GM21367 (cell line): ENCODE results near the gene PTPRN2.
"Not testable (repeated sequence)": the region's sequence is repeated elsewhere in the genome, so short reads cannot be mapped to it uniquely, and the experiment has no call there.

Experiments used
- ATAC-seq: cut with Tn5 transposase; IDR thresholded peaks from one replicate; pipeline ENCODE4 v1.9.1; 2021; ENCODE audit not compliant: unreplicated experiment

The PTPRN2 gene

GRCh38 chr7:158391141-158391540, 196.5 kb downstream of the PTPRN2 start:
- ATAC-seq: no peak

- ATAC-seq: no peak
Measured at GRCh38 chr7:158390460-158390859, 197.2 kb downstream of the PTPRN2 start.

- no peak for ATAC-seq
Measured at GRCh38 chr7:158389514-158390425, 197.9 kb downstream of the PTPRN2 start.

- no peak for ATAC-seq
Measured at GRCh38 chr7:158388928-158389327, 198.7 kb downstream of the PTPRN2 start.

- ATAC-seq: no peak
Measured at GRCh38 chr7:158388072-158388471, 199.6 kb downstream of the PTPRN2 start.

GRCh38 chr7:158387546-158387891, 200.1 kb downstream of the PTPRN2 start:
- no peak for ATAC-seq

- no peak for ATAC-seq
Measured at GRCh38 chr7:158386866-158387545, 200.6 kb downstream of the PTPRN2 start.

GRCh38 chr7:158386355-158386618, 201.3 kb downstream of the PTPRN2 start:
- ATAC-seq: no peak

- not testable (repeated sequence) for ATAC-seq
Measured at GRCh38 chr7:158385496-158386354, 201.9 kb downstream of the PTPRN2 start.

GRCh38 chr7:158384746-158385145, 202.9 kb downstream of the PTPRN2 start:
- ATAC-seq: no peak

- no peak for ATAC-seq
Measured at GRCh38 chr7:158383665-158384064, 204.0 kb downstream of the PTPRN2 start.

- ATAC-seq: no peak
Measured at GRCh38 chr7:158382363-158383254, 205.0 kb downstream of the PTPRN2 start.

- no peak for ATAC-seq
Measured at GRCh38 chr7:158381956-158382355, 205.7 kb downstream of the PTPRN2 start.

GRCh38 chr7:158378978-158379377, 208.6 kb downstream of the PTPRN2 start:
- no peak for ATAC-seq

- ATAC-seq: no peak
Measured at GRCh38 chr7:158377800-158378623, 209.6 kb downstream of the PTPRN2 start.

- not testable (repeated sequence) for ATAC-seq
Measured at GRCh38 chr7:158376839-158377186, 210.8 kb downstream of the PTPRN2 start.

GRCh38 chr7:158376146-158376838, 211.3 kb downstream of the PTPRN2 start:
- ATAC-seq: not testable (repeated sequence)

GRCh38 chr7:158375034-158375433, 212.6 kb downstream of the PTPRN2 start:
- ATAC-seq: no peak

GRCh38 chr7:158374586-158374985, 213.0 kb downstream of the PTPRN2 start:
- no peak for ATAC-seq
